Frontal cortex (tissue), 4 donors: ENCODE results near the gene NXPH4. TPM values are rescaled to one million over a fixed set of nuclear protein-coding genes. Genes with fewer than 3 reads are reported as not detected.

Experiments used
- DNase-seq, 2 donors: peaks; one replicate each; pipeline ENCODE4 v3.0.0; 2012; ENCODE audit warnings: low spot score in 2 of 2
- FAIRE-seq: peaks from 2 replicates; lab custom pipeline; 2012; peaks lifted over from hg19 to GRCh38; lab: Jason Lieb, UNC
- total RNA-seq: library from RNA; depleted of rRNA; stranded (reverse); fragments of >200 nt; gene quantifications from one replicate; pipeline ENCODE4 v1.2.3, GENCODE V29; 2014
- donor health status: control.
- donor health status: control.
- donor health status: control.

The NXPH4 gene
- total RNA-seq, 1 donor from 2014 or later, result 0.82 TPM

- FAIRE-seq, result no peak
- DNase-seq, result peak; percentile 78 to 93
These were observed 33.5 kb upstream of the NXPH4 start for GRCh38 chr12:57182918-57183575.

GRCh38 chr12:57183939-57184725 lies 32.5 kb upstream of the NXPH4 start:
- no peak for DNase-seq
- no peak for FAIRE-seq

DNA sequence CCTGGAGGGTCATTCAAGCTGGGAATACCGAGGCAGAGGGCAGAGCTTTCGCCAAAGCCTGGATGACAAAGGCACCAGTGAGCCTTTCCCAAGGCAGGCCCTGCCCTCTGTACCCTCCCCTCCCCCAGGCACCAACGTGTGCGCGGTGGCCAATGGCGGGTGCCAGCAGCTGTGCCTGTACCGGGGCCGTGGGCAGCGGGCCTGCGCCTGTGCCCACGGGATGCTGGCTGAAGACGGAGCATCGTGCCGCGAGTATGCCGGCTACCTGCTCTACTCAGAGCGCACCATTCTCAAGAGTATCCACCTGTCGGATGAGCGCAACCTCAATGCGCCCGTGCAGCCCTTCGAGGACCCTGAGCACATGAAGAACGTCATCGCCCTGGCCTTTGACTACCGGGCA lies 31.2 kb upstream of the NXPH4 start:
- DNase-seq (no peak), FAIRE-seq (no peak)

DNA sequence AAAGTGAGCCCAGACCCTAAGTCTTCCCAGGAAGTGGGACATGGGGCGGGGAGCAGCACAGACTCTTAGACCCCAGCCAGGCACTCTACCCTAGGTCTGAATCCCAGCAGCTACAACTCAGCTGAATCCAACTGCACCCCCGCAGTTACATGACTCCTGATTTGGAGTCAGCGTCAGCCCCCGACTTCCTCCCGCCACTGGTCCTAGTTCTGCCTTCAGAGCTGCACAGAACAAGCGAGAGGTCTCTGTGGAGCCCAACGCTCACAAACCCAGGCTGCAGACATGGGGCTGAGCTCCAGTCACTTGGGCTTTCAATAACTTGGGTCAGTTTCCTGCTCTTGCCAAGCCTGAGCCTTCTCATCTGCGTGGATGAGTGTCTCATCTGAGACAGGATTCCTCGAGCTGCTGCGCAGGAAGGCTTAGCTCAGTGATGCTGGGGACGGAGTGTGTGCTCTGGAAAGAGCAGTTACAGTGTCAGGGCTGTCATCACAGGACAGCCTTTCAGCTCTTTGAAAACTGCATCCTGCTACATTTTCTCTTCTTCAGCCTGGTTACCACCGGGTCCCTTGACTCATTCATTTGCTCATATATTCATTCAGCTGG lies 30.6 kb upstream of the NXPH4 start:
- FAIRE-seq, result no peak
- DNase-seq, result no peak

DNA sequence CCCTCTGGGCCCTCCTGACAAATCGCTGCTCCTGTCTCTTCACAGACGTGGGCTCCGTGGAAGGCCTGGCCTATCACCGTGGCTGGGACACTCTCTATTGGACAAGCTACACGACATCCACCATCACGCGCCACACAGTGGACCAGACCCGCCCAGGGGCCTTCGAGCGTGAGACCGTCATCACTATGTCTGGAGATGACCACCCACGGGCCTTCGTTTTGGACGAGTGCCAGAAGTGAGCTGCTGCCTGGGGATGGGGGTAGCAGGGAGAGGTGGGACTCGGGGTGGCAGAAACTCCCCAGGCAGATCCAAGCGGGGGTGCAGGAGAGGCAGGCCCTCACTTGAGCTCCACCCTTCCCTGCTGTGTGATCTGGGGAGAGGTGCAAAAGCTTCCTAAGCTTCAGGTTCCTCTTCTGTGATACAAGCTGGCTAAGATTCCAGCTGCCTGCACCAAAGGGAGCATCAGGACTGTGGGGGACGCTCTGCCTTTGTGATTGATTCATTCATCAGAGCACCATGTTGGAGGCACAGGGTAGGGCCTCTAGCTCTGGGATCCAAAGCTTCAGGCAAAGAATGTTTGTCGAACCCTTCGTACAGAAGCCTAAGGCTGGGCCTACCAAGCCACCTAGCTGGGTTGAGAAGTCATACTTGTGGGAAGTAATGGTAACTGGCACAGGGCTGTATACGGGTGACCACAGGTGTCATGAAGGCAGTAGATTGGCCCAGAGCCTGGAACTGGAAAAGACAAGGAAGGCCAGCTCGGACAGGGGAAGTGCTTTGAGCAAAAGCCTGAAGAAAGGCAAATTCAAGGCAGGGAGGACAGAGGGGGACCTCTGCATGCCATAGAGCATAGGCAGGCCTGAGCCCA lies 29.1 kb upstream of the NXPH4 start:
- DNase-seq (no peak), FAIRE-seq (no peak)

GRCh38 chr12:57188090-57188425 lies 28.5 kb upstream of the NXPH4 start:
- no peak for DNase-seq
- no peak for FAIRE-seq

DNA sequence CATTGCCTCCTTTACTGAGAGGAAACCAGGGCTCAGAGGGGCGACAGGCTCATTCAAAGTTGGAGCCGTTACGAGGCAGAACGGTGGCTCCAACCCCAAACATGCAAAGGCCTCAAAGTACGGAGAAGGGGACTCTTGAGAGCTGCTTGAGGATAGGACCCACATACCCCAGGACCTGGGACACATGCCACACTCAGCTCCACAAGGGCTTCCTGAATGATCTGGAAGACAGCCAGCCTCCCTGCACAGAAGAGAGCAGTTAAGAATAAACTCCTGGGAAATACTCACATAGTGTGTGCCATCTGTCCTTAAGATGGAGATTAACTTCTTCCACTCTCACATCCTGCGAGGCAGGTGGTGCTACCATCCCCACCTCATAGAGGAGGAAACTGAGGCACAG lies 26.6 kb upstream of the NXPH4 start:
- FAIRE-seq (no peak), DNase-seq (no peak)

DNA sequence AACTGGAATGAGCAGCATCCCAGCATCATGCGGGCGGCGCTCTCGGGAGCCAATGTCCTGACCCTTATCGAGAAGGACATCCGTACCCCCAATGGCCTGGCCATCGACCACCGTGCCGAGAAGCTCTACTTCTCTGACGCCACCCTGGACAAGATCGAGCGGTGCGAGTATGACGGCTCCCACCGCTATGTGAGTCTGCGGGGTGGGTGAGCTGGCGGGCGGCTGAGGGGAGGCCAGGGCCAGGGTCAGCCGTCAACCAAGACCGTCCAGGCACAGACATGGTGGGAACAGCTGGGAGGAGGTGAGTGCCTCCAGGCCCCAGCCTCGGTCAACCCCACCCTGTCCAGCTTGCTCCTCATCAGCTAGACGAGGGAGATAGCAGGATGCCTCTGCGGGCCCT lies 25.8 kb upstream of the NXPH4 start:
- FAIRE-seq, result no peak
- DNase-seq, result no peak

DNA sequence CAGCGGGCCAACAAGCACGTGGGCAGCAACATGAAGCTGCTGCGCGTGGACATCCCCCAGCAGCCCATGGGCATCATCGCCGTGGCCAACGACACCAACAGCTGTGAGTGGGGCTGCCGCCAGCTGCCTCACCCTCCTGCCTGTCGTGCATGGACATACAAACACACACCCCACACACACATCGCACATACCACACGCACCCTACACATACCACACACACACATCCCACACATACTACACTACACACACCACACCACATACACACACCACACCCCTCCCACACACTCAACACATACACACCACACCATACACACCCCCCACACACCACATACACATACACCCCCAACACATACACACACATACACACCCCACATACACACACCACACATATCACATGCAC lies 25.2 kb upstream of the NXPH4 start:
- no peak for DNase-seq
- FAIRE-seq, result no peak

DNA sequence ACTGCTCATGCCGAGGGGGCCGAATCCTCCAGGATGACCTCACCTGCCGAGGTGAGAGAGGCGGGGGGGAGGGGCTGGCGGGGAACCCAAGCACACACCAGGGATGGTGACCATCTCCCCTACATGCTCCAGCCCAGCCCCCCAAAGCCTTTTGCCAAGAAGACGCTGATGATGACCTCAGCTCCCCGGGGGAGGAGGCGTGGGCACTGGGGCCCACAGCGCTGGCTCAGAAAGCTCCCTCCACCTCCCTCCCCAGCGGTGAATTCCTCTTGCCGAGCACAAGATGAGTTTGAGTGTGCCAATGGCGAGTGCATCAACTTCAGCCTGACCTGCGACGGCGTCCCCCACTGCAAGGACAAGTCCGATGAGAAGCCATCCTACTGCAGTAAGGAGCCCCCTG lies 23.7 kb upstream of the NXPH4 start:
- no peak for DNase-seq
- no peak for FAIRE-seq

DNA sequence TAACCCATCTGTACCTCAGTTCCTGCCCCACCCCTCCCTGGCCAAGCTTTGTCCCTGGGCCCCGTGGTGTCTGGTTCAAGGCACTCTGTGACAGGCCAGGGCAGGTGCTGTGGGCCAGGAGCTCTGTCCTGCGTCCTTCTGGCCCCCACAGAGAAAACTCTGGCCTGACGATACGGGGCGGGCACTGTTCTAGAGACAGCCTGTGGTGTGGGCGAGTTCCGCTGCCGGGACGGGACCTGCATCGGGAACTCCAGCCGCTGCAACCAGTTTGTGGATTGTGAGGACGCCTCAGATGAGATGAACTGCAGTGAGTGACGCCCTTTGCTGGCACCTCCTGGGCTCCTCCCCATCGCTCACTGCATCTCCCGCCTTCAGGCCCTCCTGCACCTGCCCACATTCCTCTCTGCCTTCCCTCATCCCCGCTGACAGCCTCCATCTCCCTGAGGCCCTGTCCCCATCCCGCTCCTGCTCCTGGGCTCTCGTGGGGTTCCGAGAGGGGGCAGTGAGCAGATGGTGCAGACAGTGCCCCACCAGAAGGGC lies 22.8 kb upstream of the NXPH4 start:
- FAIRE-seq, result no peak

GRCh38 chr12:57194253-57194652 lies 22.3 kb upstream of the NXPH4 start:
- FAIRE-seq (no peak), DNase-seq (no peak)

More for the DNA sequence above, 22.8 kb upstream of the NXPH4 start:
- DNase-seq, result no peak

- FAIRE-seq (no peak), DNase-seq (no peak)
These were observed 21.4 kb upstream of the NXPH4 start for GRCh38 chr12:57195186-57195585.

- FAIRE-seq (no peak), DNase-seq (no peak)
These were observed 20.8 kb upstream of the NXPH4 start for GRCh38 chr12:57195611-57196371.

GRCh38 chr12:57196439-57196838 lies 20.2 kb upstream of the NXPH4 start:
- FAIRE-seq, result no peak

GRCh38 chr12:57196956-57197355 lies 19.6 kb upstream of the NXPH4 start:
- no peak for DNase-seq
- no peak for FAIRE-seq

More at GRCh38 chr12:57196439-57196838, 20.2 kb upstream of the NXPH4 start:
- DNase-seq, result no peak

DNA sequence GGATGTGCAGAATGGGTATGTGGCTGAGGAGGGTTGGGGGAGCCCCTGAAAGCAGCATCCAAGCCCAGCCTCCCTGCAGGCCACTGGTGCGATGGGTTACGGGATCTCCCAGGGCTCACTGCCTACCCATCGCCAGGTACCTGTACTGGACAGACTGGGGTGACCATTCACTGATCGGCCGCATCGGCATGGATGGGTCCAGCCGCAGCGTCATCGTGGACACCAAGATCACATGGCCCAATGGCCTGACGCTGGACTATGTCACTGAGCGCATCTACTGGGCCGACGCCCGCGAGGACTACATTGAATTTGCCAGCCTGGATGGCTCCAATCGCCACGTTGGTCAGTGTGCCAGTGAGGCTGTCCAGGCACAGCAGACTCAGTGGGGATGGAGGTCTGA lies 18.3 kb upstream of the NXPH4 start:
- FAIRE-seq (no peak), DNase-seq (no peak)

DNA sequence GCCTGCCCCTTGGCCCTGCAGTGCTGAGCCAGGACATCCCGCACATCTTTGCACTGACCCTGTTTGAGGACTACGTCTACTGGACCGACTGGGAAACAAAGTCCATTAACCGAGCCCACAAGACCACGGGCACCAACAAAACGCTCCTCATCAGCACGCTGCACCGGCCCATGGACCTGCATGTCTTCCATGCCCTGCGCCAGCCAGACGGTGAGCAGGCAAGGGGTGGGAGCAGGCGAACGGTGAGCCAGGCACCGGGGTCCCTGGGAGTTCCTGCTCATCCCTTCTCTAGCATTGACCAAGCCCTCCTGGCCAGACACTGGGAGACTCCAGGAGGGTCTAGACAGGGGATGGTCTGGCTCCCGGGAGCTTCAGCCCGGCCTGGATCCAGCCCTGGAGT lies 17.4 kb upstream of the NXPH4 start:
- DNase-seq (no peak), FAIRE-seq (no peak)

- FAIRE-seq, result no peak
These were observed 16.1 kb upstream of the NXPH4 start for GRCh38 chr12:57200497-57200896.

More at GRCh38 chr12:57200497-57200896, 16.1 kb upstream of the NXPH4 start:
- DNase-seq, result no peak
